NCI-H524 treated with DMSO at 0.1 percent for 48 hours (cell line): ENCODE measurements around the gene BEND4.
"Not testable (repeated sequence)": the region's sequence is repeated elsewhere in the genome, so short reads cannot be mapped to it uniquely, and the experiment has no call there.

Experiments
- DNase-seq: peaks from one replicate; lab custom pipeline; 2025; lab: John Stamatoyannopoulos, UW

Gene BEND4

DNA sequence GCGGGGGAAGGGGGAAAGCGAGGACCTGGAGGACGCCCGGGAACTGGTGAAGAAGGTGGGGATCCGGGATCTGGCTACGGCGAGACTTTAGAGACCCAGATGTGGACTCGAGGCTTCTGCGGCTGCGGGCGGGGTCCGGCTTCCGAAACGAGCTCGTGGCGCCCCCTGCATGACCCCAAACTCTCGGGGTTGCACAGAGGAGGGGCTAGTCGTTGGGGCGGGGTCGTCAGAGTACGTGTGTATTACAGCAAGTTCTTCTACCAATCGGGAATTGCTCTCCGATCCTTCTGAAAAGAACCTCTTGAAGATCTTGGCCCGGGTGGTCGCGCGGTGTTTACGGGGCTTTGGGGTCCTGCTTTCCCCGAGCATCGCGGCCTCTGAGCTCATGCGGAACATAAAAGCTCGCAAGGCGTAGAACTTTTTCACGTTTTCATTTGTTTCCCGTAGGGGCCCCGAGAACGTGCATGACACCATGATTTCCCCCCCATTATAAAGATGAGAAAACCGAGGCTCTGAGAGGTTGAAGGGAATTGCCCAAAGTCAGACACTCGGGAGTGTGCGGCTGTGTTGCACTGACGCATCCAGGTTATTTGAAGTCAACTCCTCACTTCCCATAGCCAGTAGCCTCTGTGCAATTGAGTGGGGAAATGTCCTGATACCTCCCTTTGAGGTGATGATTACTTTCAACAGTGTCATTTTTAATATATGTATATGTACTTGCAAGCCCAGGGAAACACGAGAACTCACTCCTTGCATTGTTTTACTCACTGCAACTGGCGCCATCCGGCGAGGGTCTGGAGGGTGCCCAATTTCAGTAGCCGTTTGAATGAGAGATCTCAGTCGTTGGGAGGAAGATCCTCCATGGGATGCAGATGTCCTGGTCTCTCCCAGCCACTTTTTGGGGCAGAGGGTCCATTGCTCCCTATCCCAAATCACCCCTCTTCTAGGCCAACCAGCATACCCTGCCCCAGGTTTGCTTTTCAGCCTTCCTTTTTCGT is at the start of gene BEND4:
Gene BEND4, minus strand, starts transcription at position 149 of the 998 bp plus-strand sequence. CDS start 512 bp downstream, outside the sequence.
- DNase-seq = no peak

DNA sequence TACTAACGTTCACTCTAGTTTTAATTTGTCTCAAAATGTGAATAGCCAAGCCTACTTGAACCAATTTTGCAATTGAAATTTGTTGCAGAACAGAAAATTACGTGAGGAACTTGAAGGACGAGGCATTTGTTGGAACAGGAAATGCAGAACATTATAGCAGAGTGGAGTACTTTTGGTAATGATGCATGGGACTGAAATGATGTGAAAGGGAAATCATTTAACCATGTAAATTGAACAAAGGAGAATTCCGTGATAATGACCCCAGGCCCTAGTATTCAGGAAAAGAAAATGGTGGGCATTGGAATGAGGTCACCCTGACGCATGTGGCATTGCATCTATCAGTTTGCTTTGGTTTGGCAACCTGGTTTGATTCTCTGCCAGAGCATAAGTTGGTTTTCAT is 44.9 kb upstream of the BEND4 start:
- DNase-seq = no peak

DNA sequence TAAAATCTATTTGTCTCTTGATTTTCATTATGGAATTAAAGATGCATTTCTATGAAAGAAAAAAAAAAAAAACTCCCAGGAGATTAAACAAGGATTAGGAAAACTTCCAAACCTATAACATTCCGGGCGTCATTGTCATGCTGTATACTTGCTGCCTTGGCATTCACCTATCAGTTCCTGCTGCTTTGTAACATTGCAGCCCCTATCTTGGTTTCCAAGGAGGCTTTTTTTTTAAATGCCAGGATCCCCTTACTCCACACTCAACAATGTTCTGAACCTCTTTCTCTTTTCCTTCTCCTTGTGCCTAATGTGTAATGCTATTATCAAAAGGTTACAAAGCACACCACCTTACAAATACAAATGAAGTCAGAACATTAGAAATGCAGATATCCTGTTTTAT is 20.5 kb upstream of the BEND4 start:
- DNase-seq = no peak

DNA sequence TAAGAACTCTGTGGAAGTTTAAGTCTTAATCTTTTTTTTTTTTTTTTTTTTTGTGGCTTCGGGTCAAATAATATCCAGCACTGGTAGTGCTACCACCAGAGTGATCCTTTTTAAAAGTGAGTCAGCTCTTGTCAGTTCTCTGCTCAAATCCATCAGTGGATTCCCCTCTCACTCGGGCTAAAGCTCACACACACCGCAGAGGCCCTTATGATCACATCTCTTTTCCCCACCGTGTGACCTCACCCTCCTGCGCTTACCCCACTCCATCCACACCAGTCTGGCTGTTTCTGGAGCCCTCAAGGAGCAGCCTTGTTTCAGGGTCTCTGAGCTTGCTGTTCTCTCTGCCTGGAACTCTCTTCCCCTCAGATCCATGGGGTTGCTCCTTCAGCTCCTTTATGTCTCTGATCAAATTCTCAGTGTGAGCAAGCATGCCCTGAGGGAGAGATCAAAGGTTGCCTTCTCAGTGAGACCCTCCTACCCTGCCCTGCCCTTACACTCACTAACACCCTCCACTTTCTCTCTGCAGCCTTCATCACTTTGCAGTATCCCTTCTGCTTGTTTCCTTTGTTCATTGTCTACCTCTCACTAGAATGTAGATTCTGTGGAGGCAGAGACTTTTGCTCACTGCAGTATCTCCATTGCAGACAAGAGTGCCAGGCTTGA is 19.8 kb upstream of the BEND4 start:
- DNase-seq = no peak

DNA sequence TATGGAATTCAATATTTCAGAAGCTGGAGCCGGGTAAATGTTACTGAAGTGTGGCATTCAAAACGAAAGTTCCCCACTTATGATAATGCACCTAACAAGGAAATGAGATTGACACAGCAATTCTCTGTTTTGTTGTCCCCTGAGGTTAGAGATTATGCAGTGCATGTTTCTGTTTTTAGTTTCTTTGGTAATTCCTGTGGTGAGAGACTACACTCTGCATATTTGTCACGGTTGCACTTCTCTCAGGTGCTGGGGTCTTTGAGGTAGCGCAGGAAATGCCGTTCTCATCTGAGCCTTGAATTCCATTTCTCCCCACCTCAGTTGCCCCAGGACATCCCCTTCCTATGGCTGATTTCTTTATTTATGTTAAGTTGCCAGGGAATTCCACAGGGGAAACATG is 15.3 kb upstream of the BEND4 start:
- no peak for DNase-seq

DNA sequence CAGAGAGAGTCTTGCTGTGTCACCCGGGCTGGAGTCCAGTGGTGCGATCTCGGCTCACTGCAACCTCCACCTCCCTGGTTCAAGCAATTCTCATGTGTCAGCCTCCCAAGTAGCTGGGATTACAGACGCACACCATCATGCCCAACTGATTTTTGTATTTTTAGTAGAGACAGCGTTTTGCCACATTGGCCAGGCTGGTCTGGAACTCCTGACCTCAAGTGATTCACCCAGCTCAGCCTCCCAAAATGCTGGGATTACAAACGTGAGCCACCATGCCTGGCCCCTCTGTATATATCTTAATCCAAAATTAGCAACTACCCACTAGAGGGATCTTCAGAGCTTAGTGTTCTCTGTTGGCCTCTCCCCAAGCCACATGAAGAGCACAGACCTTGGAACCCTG is 13.7 kb upstream of the BEND4 start:
- not testable (repeated sequence) for DNase-seq

DNA sequence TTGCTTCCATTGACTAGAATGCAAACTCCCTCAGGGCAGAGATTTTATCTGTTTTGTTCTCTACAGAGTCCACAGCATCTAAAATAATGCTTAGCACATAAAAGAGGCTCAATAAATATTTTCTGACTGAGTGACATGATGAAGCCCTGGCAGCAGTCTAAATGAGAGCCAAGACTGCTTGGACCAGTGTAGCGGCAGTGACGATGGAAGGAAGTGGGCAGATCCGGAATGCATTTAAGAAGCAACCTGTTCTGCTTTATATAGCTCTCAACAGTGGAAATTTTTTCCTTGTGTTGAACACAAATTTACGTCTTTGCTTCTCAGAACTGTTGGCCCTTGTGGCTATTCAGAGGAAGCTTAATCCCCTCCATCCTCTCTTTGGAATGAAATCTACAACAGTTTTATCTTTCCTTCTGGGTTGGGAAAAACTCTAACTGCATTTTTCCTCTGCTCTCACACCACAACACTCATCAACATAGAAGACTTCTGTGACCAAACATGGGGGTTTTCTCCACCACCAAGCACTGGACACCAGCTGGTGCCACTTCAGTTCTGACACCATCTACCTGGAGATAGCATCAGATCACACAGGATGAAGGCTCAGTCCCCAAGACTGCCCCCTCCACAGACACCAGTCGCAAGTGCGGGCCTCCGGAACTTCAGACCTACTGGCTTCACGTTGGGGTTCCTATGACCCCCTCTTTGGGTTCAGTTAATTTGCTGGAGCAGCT is 7.0 kb upstream of the BEND4 start:
- no peak for DNase-seq

DNA sequence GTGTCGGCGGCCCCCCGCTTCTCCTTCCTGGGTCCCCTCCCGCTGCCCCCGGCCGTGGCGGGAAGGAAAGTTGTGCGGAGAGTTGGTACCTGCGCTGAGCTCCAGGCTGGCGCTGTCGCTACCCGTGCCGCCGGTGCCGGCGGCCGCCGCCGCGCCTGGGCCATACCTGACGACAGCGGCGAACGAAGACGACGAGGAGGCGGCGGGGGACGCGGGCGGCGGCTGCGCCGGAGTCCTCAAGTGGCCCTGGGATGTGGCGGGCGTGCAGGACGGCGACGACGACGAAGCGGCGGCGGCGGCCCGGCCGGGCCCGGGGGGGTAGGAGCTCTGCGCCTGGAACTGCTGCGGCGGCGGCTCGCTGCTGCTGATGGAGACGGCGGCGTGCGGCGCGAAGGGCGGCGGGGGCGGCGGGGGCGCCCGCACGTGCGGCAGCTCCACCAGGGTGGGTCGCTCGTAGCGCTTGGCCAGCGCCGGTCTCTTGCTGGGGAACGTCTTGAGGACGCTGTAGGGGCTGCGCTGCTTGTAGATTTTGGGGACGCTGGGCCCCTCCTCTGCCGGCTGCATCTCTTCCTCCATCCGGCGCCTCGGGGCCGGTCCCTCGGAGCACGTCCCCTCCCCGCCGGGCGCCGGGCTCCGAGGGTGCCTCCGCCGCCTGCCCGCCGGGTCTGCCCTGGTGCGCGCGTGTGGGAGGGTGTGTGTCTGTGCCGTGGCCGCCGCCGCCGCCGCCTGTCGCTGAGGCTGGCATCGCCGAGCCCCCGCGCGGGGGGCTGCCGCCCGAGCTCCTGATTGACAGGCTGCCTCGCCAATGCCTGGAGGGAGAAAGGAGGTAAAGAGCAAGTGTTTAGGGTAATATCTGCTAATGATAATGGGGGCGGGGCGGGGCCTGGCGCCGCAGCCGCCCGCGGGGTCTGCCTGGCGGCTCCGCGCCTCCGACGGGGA is 618 bp downstream of the BEND4 start:
- peak; percentile 71 for DNase-seq

DNA sequence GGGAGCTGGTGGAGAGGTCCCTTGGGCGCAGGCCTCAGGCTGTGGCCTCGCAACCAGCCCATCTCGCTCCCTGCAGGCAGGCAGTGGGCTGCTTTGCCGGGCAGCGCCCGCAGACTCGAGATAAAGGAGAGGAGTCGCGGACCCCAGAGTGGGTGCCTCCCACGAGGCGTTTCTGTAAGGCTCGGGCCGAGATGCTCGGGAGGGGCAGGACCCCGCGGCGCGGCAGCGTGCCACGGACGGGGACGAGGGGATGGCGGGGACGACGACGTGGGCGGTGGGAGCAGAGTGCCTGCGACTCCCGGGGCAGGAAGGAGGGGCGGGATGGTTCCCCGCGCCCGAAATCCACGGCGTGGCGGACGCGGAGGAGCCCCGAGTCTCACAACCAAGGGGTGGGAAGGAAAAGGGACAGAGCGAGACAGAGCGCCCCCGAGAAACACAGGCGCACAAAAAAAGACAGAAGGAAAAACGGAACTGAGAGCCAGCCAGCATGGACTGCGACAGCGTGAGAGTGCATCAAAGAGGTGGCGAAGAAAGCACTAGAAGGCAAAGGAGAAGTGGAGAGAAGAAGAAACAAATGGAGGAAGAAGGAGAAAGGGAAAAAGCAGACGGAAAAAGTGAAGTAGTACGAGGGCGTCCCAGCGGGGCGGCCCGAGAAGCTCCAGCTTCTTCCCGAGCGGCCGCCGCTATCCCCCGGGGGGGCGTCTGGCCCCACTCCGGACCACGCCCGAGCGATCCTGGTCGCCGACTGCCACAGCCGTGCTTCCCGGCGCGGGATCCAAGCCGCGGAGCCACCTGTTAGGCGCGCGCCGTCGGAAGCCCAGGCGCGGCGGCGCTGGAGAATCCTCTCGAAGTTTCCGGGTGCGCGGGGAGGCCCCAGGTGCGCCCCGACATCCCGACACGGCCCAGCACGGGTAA is 1.5 kb downstream of the BEND4 start:
- no peak for DNase-seq

DNA sequence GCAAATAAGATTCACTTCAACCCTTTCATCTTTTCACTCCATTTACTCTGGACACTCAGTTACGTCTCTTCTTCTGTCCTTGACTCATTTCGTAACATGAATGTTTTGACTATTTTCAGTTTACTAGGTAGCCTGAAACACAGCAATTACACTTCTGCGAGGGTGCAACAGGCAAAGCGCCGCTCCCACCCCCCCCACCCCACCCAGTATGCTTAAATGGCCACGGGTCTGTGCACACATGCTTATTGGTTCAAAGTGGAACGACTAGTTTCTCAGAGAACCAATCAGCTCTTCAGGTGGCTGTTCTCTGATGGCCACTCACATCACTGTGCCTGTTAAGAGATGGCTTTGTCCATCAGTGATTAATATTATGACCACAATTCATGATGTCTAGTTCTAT is 3.5 kb downstream of the BEND4 start:
- peak; percentile 7 for DNase-seq

DNA sequence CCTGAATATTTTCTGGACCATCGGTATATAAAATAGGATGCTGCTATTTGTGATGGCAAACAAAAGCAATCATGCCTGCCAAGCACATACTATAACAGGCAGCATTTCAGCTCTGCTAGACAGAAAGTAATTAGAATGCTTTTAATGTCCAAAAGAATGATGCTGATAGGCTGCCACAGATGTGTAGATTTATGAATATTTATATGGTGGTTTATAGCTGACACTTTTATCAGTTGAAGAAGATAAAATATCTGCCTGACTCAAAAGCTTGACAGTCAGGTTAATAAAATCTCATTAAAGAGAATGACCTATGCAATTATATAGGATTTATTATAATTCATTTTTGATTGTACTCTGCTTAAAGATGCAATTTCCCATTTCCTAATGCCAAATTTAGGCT is 4.0 kb downstream of the BEND4 start:
- no peak for DNase-seq

DNA sequence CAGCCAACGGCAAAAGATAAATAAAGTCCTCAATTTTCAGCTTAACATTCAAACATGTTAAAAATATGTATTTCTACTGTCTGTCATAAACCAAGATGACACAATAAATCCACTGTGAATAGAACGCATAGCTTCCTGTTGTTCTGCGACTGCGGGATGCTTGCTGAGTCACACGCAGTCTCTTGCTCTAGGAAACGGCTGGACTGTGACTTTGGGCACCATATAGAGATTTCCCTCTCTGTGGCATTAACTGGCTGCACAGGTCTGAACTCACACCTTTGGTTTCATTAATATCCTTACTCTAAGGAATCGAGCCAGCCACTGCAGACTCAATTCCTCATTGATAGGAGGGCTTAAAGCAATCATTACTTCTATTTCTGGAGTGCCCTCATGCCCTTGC is 8.4 kb downstream of the BEND4 start:
- no peak for DNase-seq

DNA sequence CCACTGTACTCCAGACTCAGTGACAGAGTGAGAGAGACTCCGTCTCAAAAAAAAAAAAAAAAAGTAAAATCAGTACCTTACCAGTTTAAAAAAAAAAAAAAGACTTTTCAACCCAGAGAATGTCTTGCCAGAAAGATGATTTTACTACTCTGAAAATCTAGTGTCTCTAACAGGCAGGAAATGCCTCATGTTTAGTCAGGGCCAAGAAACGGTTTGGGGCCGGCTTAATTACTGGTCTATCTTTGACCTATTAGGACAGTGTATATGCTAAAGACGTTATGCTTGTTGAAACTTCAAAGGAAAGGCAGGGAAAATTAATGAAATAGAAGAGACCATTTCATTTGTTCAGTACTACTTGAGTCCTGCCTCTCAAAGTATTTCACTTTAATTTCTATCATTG is 9.9 kb downstream of the BEND4 start:
- DNase-seq = no peak

DNA sequence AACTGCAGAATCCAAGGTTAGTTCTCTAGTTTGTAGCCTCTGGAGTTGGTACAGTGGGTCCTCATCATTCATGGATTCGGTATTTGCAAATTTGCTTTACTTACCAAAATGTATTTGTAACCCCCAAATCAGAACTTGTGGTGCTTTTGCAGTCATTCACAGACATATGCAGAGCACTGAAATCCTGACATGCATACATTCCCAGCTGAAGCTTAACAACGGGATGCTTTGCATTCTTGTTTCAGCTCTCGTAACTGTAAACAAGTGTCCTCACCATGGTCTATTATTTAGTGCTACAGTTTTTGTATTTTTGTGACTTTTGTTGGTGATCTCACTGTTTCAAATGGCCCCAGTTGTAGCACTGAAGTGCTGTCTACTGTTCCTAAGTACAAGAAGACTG is 16.1 kb downstream of the BEND4 start:
- DNase-seq = no peak

DNA sequence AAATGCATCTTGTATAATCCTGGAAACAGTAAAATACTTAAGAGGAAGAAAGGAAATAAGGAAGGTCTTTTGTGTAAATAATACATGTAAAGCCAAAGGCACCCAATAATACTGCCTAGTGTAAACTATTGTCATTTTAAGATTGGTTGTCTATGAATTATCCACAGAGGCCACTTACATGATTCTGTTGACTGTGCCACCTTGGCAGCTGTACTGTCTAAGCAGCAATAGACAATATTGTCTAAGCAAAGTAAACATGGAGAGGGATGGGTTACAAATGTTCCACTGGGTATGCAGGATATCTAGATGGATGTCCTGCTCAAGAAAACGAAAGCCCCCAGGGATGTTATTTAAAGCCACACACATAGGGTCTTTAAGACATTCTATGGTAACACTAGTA is 19.4 kb downstream of the BEND4 start:
- no peak for DNase-seq

DNA sequence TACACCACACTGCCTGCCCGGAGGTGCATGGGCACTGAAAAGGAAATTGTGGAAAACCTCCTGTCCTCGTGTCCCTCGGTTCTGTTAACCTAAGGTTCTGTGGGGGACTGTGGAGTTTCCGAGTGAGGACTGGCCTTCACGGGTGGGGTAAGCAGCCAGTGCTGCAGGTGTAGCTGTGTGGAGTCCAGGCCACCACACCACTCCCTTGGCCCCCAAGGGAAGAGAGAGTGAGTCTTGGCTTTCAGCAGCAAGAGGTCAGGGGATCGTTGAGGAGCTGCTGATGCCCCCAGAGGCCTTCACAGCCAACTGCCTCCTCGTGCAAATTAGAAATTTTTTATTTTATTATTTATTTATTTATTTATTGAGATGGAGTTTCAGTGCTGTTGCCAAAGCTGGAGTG is 20.4 kb downstream of the BEND4 start:
- DNase-seq = no peak

DNA sequence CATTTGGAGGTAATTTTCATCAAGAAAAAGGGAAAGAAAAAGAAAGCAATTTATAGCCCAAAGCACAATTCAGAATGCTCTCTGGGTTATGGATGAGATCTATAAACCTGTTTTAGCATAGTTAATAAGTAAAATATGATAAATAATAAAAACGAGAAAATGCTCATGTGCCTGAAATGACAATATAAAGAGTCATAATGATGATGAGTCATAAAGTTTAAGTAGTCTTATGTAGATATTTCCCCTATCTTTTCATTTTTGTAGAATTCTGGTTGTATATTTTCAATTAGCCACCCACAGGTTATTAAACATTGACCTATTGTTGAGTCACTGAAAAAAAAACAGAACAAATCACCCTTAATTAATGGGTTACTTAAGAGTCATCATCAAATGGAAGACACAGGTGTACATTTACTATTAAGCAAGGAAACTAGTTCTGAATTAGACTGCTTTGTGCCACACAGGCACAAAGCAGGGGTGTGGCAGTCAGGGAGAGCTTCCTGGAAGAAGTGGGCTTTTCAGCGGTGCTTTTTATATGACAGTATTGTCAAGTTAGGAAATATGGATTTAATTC is 29.3 kb downstream of the BEND4 start:
- DNase-seq = no peak

DNA sequence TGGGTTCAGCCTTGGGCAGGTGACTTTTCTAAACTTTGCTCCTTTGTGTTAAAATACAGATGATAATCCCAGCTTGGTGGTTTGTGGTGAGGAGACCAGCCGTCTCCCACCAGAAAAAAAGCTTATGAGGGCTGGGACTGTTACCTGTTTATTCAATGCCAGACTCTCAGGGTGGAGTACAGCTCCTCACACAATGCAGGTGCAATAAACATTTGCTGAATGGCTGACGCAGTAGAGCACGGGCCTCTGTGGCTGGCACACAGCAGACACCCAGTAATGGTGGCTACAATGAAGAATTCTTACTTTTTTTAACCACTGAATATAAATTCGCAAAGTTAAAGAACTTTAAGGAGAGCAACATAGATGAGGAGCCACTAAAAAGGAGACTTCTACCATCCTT is 30.2 kb downstream of the BEND4 start:
- no peak for DNase-seq

DNA sequence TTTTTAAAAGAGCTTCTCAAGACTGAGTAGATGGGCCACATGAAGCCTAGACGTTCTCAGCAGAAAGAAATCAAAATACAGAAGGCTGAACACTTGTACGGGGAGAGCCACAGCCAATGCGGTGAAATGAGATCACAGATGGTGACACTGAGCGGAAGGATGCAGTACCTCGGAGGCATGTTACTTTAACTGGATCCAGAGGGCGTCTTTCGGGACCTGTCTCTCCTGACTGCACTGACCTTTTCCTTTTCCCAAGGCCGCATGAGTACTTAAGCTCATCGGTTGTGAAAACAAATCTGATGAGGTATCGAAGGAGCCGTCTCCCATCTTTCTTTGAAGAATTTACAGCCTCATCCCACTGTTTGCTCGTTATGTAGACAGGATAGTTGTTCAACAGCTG is 32.6 kb downstream of the BEND4 start:
- no peak for DNase-seq

DNA sequence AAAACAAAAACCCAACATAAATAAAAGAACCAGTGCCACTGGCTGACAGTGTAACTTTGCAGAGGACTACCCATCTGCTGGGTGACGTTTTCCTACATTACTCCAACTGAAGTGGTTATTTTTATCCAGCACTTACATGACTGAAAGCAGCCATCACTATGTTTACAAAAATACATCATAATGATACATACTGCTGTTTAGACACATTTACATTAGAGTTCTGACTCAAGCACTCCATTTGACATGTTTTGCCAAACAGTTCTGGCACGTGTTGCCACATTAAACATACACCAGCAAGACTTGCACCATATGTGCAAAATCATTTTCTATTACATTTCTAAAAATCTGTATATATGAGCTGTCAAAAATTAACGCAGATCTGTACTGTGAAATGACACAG is 39.6 kb downstream of the BEND4 start:
- no peak for DNase-seq
